ENCODE results near the gene CCDC185.
"Not testable (repeated sequence)": the region's sequence is repeated elsewhere in the genome, so short reads cannot be mapped to it uniquely, and the experiment has no call there.

CCDC185 gene

DNA sequence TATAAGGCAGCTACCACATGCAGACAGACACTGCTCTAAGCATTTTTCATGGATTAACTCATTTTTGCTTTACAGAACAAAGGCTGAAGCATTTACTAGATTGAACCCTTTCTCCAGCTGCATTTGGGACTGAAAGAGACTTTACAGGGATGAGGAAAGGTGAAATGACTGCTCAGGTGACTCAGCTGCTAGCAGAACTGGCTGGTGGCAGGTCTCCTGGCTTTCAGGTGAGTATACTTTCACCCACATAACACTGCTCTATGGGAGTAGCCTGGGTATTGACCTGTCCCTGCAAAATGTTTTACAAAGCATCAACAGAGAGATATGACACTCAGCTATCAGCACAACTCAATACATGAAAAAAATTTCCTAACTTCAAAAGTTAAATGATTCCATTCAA lies 2.6 kb upstream of the CCDC185 start:
- no peak overlapping the region for H3K4me3 ChIP-seq (ENCODE audit: low read length)
- TF ChIP-seq, protein P1, sequence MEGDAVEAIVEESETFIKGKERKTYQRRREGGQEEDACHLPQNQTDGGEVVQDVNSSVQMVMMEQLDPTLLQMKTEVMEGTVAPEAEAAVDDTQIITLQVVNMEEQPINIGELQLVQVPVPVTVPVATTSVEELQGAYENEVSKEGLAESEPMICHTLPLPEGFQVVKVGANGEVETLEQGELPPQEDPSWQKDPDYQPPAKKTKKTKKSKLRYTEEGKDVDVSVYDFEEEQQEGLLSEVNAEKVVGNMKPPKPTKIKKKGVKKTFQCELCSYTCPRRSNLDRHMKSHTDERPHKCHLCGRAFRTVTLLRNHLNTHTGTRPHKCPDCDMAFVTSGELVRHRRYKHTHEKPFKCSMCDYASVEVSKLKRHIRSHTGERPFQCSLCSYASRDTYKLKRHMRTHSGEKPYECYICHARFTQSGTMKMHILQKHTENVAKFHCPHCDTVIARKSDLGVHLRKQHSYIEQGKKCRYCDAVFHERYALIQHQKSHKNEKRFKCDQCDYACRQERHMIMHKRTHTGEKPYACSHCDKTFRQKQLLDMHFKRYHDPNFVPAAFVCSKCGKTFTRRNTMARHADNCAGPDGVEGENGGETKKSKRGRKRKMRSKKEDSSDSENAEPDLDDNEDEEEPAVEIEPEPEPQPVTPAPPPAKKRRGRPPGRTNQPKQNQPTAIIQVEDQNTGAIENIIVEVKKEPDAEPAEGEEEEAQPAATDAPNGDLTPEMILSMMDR (IDR thresholded peaks at IDR 0.05; ENCODE audit: insufficient read depth, low read depth, low read length, missing control alignments) = no peak
- DNase-seq (ENCODE audit: low read depth) = peak; percentile 55

- H3K4me3 ChIP-seq (ENCODE audit: low read length) = no peak overlapping the region
- TF ChIP-seq, protein P1 (IDR thresholded peaks at IDR 0.05; ENCODE audit: insufficient read depth, low read depth, low read length, missing control alignments) = no peak
- DNase-seq (ENCODE audit: low read depth) = no peak
Measured at GRCh38 chr1:223394242-223394641, 1.0 kb downstream of the CCDC185 start.

DNA sequence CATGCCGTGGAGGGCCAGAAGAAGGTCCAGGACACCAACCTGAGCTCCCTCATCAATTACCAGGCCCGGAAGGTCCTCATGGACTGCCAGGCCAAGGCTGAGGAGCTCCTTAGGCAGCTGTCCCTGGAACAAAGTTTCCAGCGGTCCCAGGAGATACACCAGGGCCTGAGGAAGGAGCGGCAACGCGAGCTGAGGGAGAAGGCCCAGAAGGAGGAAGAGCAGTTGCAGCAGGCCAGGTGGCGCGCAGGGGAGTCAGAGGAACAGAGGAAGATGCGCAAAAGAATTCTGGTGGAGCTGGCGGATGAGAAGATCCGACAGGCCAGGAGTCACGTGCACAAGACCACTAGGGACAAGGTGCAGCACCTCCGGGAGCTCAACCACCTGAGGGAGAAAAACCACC lies 1.5 kb downstream of the CCDC185 start:
- DNase-seq (ENCODE audit: low read depth) = no peak
- H3K4me3 ChIP-seq (ENCODE audit: low read length) = no peak overlapping the region
- TF ChIP-seq, protein P1 (IDR thresholded peaks at IDR 0.05; ENCODE audit: insufficient read depth, low read depth, low read length, missing control alignments) = no peak

GRCh38 chr1:223399393-223399792 lies 6.2 kb downstream of the CCDC185 start:
- H3K4me3 ChIP-seq (ENCODE audit: low read length); DNase-seq (ENCODE audit: low read depth): not testable (repeated sequence)

DNA sequence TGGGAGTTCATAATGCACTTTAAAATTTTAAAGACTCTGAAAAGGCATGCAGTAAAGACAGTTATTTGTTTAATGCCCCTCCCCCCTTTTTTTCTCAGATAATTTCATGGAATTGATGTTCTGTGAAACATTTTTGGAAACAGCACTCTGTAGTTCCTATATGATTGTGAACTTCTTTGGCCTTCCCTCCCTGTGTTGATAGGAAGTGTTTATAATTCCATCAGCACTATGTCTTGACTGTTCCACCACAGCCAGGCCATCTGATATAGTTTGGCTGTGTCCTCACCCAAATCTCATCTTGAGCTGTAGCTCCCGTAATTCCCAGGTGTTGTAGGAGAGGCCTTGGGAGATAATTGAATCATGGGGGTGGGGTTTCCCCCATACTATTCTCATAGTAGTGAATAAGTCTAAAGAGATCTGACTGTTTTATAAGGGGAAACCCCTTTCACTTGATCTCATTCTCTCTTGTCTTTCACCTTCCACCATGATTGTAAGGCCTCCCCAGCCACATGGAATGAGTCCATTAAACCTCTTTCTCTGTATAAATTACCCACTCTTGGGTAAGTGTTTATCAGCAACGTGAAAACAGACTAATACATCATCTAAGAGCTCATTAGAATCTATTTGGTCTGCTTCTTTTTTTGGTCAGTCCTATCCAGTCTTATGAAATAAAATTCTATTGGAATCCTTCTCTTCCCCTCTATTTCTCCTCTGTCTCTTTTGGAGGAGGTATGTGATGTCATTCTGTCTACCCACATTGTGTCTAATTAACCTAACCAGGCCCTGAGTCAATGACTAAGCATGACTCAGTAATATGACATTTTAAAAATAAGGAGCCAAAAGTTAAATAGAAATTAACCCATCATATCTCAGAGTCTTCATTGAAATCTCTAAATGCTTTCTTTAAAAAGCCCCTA lies 8.9 kb downstream of the CCDC185 start:
- DNase-seq (ENCODE audit: low read depth) = peak; percentile 77
- TF ChIP-seq, protein P1 (IDR thresholded peaks at IDR 0.05; ENCODE audit: insufficient read depth, low read depth, low read length, missing control alignments) = no peak
- H3K4me3 ChIP-seq (ENCODE audit: low read length) = no peak overlapping the region

DNA sequence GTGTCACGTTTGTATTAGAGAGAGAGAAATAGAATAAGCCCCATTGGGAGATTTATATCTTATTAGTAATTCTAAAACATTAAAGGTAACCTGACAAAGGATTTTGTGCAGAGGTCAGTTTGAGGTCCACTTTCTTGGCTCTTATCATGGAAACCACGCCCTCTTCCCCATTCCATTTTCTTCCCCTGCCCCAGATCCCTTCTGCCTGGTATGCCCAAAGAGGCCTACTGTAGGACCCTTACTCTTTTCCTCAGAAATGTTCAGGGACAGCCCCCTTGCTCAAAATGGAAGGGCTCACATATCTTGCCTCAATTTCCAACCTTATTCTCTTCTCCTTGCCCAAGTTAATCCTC lies 9.6 kb downstream of the CCDC185 start:
- TF ChIP-seq, protein P1 (IDR thresholded peaks at IDR 0.05; ENCODE audit: insufficient read depth, low read depth, low read length, missing control alignments) = no peak
- no peak for DNase-seq (ENCODE audit: low read depth)
- no peak overlapping the region for H3K4me3 ChIP-seq (ENCODE audit: low read length)

- no peak overlapping the region for H3K4me3 ChIP-seq (ENCODE audit: low read length)
- DNase-seq (ENCODE audit: low read depth) = peak; percentile 81
- TF ChIP-seq, protein P1 (IDR thresholded peaks at IDR 0.05; ENCODE audit: insufficient read depth, low read depth, low read length, missing control alignments) = no peak
Measured at GRCh38 chr1:223403184-223403815, 10.1 kb downstream of the CCDC185 start.
